K562 (cell line): Measurements from ENCODE around the gene PRODH. TPM values are rescaled to one million over a fixed set of nuclear protein-coding genes. Genes with fewer than 3 reads are reported as not detected.

Source experiments
- BRCA1 ChIP-seq, 2 experiments: fragments of 450-650 bp in 1 of 2; sonication (generic) in 1 of 2; formaldehyde crosslinking in 1 of 2; IDR thresholded peaks; 2 replicates each; pipeline versions ENCODE4 v1.5.0 to v1.6.1; 2017 to 2020; ENCODE audit warnings: mild to moderate bottlenecking in 1 of 2, missing genetic modification reagents in 1 of 2
- CHD4 ChIP-seq: fragments of 200-600 bp; sonication (generic); IDR thresholded peaks from 3 replicates; pipeline ENCODE4 v1.6.1; 2012; ENCODE audit warnings: low read depth, mild to moderate bottlenecking, mixed read lengths, low read length, inconsistent platforms; ENCODE audit not compliant: insufficient read depth, insufficient replicate concordance, poor library complexity, severe bottlenecking
- ELK1 ChIP-seq: sonication (generic); formaldehyde crosslinking; IDR thresholded peaks from 2 replicates; pipeline ENCODE4 v1.8.1; 2022; ENCODE audit warnings: missing genetic modification reagents
- GABPB1 ChIP-seq: sonication (generic); formaldehyde crosslinking; IDR thresholded peaks from 2 replicates; pipeline ENCODE4 v1.8.0; 2022; ENCODE audit warnings: mild to moderate bottlenecking, missing genetic modification reagents
- MYBL2 ChIP-seq, 2 experiments: fragments of 450-650 bp in 1 of 2; sonication (generic) in 1 of 2; formaldehyde crosslinking in 1 of 2; IDR thresholded peaks; 2 replicates each; pipeline versions ENCODE4 v1.6.1 to v1.8.1; 2017 to 2022; ENCODE audit warnings: borderline replicate concordance in 1 of 2, inconsistent platforms in 1 of 2, low read depth in 1 of 2, mild to moderate bottlenecking in 1 of 2, missing genetic modification reagents in 1 of 2, moderate library complexity in 1 of 2
- RBBP5 ChIP-seq: fragments of 200-600 bp; sonication (generic); IDR thresholded peaks from 2 replicates; pipeline ENCODE4 v1.6.1; 2012; ENCODE audit warnings: borderline replicate concordance, mild to moderate bottlenecking, low read length, control low read depth, inconsistent platforms; ENCODE audit not compliant: insufficient read depth, poor library complexity, severe bottlenecking
- RBM34 ChIP-seq: fragments of 200-400 bp; formaldehyde crosslinking; IDR thresholded peaks from 2 replicates; pipeline ENCODE4 v1.6.1; 2018; ENCODE audit warnings: low read length, borderline replicate concordance; ENCODE audit not compliant: insufficient read depth
- RFX1 ChIP-seq: fragments of 450-650 bp; IDR thresholded peaks from 2 replicates; pipeline ENCODE4 v1.6.1; 2016; ENCODE audit warnings: mild to moderate bottlenecking, moderate library complexity
- RUNX1 ChIP-seq: sonication (generic); IDR thresholded peaks from 2 replicates; pipeline ENCODE4 v1.6.1; 2016; ENCODE audit warnings: antibody characterized with exemption, low read depth
- TAF15 ChIP-seq: fragments of 200-400 bp; formaldehyde crosslinking; IDR thresholded peaks from 2 replicates; pipeline ENCODE4 v1.6.1; 2017; ENCODE audit warnings: mild to moderate bottlenecking, low read depth, low read length, moderate library complexity
- U2AF2 ChIP-seq: fragments of 200-400 bp; formaldehyde crosslinking; optimal IDR thresholded peaks from 2 replicates; pipeline ENCODE3; 2017; ENCODE audit warnings: low read depth, mild to moderate bottlenecking, low read length
- ZC3H11A ChIP-seq: IDR thresholded peaks from 2 replicates; pipeline ENCODE4 v1.6.1; 2012; ENCODE audit warnings: low read depth, low read length, improper control_type of control experiment
- ZNF121 ChIP-seq: sonication (generic); formaldehyde crosslinking; conservative IDR thresholded peaks from 2 replicates; pipeline ENCODE4 v1.8.0; 2022; ENCODE audit warnings: missing genetic modification reagents
- ZNF124 ChIP-seq: sonication (generic); formaldehyde crosslinking; IDR thresholded peaks from 2 replicates; pipeline ENCODE4 v1.8.1; 2022; ENCODE audit warnings: missing genetic modification reagents
- ZNF384 ChIP-seq: IDR thresholded peaks from 2 replicates; pipeline ENCODE4 v1.6.1; 2012; ENCODE audit warnings: low read depth, low read length, improper control_type of control experiment
- polyA plus RNA-seq, 8 experiments: library from polyadenylated mRNA; depleted of rRNA in 4 of 8; stranded (reverse) in 5 of 8; unstranded in 3 of 8; fragments of >200 nt; fragmentation: Nextera tagmentation in 2 of 8; fragmentation: Illumina TruSeq in 1 of 8; extraction: Ambion mirVana in 2 of 8; extraction: Trizol in 1 of 8; gene quantifications; 2 replicates each; pipeline versions ENCODE4 v1.2.1 to v1.2.3, GENCODE V29; 2011 to 2014; ENCODE audit warnings: inconsistent platforms in 1 of 8, missing spikeins in 1 of 8
- total RNA-seq, 7 experiments: library from RNA; depleted of rRNA in 6 of 7; stranded (reverse); fragments of >200 nt in 6 of 7; fragmentation: Illumina TruSeq in 2 of 7; extraction: Trizol in 2 of 7; gene quantifications; 2 replicates each; pipeline versions ENCODE4 v1.2.1 to v1.2.3, GENCODE V29; 2011 to 2021; ENCODE audit warnings: low replicate concordance in 1 of 7
- TF ChIP-seq, protein P1 (sequence below), 2 experiments: IDR thresholded peaks in 1 of 2; conservative IDR thresholded peaks in 1 of 2; 2 replicates each; pipeline ENCODE4 v1.6.1; 2016; ENCODE audit warnings: low read depth in 2 of 2, mild to moderate bottlenecking in 1 of 2, missing compliant biosample characterization in 1 of 2, missing genetic modification characterization in 1 of 2, moderate library complexity in 1 of 2
- TF ChIP-seq, protein P2 (sequence below): fragments of 250-450 bp; sonication (Bioruptor Pico); IDR thresholded peaks from 2 replicates; pipeline ENCODE4 v1.9.0; 2021; ENCODE audit warnings: mild to moderate bottlenecking, inconsistent platforms
- TF ChIP-seq, protein P3 (sequence below): sonication (generic); formaldehyde crosslinking; IDR thresholded peaks from 2 replicates; pipeline ENCODE4 v1.8.0; 2022; ENCODE audit warnings: mild to moderate bottlenecking, missing genetic modification reagents, borderline replicate concordance

The PRODH gene
- total and polyA plus RNA-seq, 9 of the 15 experiments (the other 6 are each of a cell fraction or from before 2014, with no cell fraction given), result 0.07 to 0.11 TPM; not detected in 7

- no peak for TF ChIP-seq U2AF2
- TF ChIP-seq ZC3H11A, result no peak
- TF ChIP-seq, protein P1, sequence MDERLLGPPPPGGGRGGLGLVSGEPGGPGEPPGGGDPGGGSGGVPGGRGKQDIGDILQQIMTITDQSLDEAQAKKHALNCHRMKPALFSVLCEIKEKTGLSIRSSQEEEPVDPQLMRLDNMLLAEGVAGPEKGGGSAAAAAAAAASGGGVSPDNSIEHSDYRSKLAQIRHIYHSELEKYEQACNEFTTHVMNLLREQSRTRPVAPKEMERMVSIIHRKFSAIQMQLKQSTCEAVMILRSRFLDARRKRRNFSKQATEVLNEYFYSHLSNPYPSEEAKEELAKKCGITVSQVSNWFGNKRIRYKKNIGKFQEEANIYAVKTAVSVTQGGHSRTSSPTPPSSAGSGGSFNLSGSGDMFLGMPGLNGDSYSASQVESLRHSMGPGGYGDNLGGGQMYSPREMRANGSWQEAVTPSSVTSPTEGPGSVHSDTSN (CRISPR knock-in tag; IDR thresholded peaks at IDR 0.05; ENCODE audit: low read depth), result 0 out of 2 replicates have a peak, but pooled peaks have one; percentile 25
- TF ChIP-seq, protein P1 (tag; conservative IDR thresholded peaks at IDR 0.05; ENCODE audit: low read depth), result no peak
- TF ChIP-seq, protein P2, sequence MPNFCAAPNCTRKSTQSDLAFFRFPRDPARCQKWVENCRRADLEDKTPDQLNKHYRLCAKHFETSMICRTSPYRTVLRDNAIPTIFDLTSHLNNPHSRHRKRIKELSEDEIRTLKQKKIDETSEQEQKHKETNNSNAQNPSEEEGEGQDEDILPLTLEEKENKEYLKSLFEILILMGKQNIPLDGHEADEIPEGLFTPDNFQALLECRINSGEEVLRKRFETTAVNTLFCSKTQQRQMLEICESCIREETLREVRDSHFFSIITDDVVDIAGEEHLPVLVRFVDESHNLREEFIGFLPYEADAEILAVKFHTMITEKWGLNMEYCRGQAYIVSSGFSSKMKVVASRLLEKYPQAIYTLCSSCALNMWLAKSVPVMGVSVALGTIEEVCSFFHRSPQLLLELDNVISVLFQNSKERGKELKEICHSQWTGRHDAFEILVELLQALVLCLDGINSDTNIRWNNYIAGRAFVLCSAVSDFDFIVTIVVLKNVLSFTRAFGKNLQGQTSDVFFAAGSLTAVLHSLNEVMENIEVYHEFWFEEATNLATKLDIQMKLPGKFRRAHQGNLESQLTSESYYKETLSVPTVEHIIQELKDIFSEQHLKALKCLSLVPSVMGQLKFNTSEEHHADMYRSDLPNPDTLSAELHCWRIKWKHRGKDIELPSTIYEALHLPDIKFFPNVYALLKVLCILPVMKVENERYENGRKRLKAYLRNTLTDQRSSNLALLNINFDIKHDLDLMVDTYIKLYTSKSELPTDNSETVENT (CRISPR knock-in tag), result no peak
- no peak for TF ChIP-seq TAF15
- TF ChIP-seq CHD4, result no peak
- no peak for TF ChIP-seq RUNX1
- no peak for TF ChIP-seq ZNF384
- TF ChIP-seq ELK1, result 0 out of 2 replicates have a peak, but pooled peaks have one; percentile 20
- TF ChIP-seq RFX1, result no peak
- TF ChIP-seq ZNF124 (CRISPR knock-in tag), result 0 out of 2 replicates have a peak, but pooled peaks have one; percentile 18
- TF ChIP-seq ZNF121 (CRISPR knock-in tag), result no peak
- TF ChIP-seq, protein P3, sequence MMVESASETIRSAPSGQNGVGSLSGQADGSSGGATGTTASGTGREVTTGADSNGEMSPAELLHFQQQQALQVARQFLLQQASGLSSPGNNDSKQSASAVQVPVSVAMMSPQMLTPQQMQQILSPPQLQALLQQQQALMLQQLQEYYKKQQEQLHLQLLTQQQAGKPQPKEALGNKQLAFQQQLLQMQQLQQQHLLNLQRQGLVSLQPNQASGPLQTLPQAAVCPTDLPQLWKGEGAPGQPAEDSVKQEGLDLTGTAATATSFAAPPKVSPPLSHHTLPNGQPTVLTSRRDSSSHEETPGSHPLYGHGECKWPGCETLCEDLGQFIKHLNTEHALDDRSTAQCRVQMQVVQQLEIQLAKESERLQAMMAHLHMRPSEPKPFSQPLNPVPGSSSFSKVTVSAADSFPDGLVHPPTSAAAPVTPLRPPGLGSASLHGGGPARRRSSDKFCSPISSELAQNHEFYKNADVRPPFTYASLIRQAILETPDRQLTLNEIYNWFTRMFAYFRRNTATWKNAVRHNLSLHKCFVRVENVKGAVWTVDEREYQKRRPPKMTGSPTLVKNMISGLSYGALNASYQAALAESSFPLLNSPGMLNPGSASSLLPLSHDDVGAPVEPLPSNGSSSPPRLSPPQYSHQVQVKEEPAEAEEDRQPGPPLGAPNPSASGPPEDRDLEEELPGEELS (CRISPR knock-in tag), result no peak
- no peak for TF ChIP-seq RBBP5
- TF ChIP-seq GABPB1, result no peak
- TF ChIP-seq BRCA1 (IDR thresholded peaks at IDR 0.05), result no peak
- no peak for TF ChIP-seq BRCA1 (CRISPR knock-in tag; IDR thresholded peaks at IDR 0.05)
- no peak for TF ChIP-seq RBM34
- no peak for TF ChIP-seq MYBL2 (IDR thresholded peaks at IDR 0.05; ENCODE audit: low read depth)
- TF ChIP-seq MYBL2 (CRISPR knock-in tag; IDR thresholded peaks at IDR 0.05; ENCODE audit: borderline replicate concordance), result no peak
These were observed 42.4 kb upstream of the PRODH start (continued) for GRCh38 chr22:18978506-18978905.
